Measurements from ENCODE around the gene GARIN5A.
A peak's percentile ranks its signal among the peaks of the same experiment; 100 is the strongest.

GARIN5A gene

DNA sequence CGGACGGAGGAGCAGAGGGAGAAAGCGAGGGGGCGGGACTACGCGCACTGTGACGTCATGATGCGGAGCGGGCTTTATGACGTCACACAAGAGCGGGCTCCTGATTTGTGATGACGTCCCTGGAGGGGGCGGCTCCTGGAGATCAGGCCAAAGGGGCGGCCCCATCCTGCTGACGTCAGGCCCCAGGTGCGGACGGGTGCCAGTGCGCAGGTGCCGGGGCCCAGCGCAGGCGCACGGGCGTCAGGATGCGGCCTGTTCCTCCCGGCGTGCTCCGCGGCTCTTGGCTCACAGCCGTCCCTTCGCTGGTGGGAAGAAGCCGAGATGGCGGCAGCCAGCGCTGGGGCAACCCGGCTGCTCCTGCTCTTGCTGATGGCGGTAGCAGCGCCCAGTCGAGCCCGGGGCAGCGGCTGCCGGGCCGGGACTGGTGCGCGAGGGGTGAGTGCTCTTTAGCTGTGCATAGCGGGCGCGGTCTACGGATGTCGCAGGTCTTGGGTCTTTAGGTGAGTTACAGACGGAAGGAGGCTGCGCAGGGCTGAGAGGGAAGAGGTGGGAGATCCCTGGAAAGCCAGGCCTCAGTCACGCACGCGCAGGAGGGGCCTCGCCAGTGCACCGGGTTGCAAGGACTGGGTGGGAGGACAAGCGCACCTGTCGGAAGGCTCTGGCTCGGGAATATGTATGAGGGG lies at the start of gene GARIN5A, which contains the start of gene EMC10:
Gene GARIN5A, minus strand, starts transcription at position 625 of the 683 bp plus-strand sequence. Its CDS starts 460 bp downstream, at position 165.
Gene EMC10, plus strand, starts transcription at position 284 of the 683 bp plus-strand sequence. Its CDS starts 38 bp downstream, at position 322.
- peak; percentile 100 for DNase-seq (ENCODE audit: low spot score)

DNA sequence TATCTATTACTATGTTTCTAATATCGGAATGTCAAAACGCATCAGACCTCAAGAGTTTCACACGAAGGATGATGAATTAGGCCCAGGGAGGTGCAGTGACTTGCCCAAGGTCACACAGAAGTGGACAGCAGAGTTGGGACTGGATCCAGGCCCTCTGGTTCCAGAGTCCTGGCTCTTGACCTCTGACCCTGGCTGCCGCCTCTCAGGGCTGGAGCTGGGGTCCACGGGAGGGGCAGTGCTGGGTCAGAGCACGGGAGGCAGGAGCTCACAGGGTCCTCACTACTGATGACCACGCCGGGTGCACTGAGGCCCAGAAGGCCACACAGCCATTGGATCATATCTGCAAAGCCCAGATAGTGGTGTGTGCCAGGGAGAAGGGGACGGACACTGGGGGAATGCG lies 46.2 kb upstream of the GARIN5A start:
- no peak for DNase-seq (ENCODE audit: low spot score)

DNA sequence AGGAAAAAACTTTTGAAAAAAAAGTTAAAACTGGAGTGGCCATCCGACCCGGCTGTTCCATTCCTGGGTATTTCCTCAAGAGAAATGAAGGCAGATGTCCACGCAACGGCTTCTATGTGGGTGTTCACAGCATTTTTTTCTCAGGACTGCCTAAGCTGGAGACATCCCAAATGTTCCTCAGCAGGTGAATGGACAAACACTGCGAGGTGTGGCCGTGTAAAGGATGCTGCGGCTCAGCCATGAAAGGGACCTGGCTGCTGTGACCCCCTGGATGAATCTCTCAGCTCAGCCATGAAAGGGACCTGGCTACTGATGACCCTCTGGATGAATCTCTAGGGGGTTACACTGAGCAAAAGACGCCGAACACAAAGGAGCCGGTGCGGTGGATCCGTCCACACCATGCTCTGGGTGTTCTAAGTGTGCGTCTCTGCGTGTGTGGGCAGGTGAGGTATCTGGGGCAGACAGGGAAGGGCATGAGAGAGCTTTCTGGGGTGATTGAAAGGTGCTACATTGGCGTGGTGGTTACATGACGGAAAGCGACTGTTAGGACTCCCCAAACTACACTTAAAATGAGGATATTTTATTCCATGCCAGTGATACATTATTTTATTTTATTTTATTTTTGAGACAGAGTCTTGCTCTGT lies 44.3 kb upstream of the GARIN5A start:
- DNase-seq (ENCODE audit: low spot score) = no peak

DNA sequence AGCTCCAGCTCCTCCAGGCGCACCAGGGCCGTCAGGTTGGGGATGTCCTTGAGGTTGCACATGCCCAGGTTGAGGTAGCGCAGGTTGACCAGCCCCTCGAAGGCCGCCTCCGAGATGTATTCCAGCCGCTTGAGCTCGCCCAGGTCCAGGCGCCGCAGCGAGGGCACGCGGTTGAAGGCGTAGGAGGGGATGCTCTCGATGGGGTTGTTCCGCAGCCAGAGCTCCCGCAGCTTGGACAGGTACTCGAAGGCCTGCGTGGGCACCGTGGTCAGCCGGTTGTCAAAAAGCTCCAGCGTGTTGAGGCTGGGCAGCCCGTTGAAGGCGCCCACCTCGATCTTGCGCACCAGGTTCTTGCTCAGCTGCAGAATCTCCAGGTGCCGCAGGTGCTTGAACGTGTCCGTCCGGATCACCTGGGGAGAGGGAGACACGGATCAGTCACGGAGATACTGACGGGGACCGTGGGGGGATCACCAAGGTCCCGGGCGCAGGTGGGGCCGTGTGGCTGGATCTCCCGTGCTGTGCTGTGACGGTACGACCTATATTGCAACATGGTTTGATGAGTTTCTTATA lies 42.4 kb upstream of the GARIN5A start:
- DNase-seq (ENCODE audit: low spot score) = no peak

DNA sequence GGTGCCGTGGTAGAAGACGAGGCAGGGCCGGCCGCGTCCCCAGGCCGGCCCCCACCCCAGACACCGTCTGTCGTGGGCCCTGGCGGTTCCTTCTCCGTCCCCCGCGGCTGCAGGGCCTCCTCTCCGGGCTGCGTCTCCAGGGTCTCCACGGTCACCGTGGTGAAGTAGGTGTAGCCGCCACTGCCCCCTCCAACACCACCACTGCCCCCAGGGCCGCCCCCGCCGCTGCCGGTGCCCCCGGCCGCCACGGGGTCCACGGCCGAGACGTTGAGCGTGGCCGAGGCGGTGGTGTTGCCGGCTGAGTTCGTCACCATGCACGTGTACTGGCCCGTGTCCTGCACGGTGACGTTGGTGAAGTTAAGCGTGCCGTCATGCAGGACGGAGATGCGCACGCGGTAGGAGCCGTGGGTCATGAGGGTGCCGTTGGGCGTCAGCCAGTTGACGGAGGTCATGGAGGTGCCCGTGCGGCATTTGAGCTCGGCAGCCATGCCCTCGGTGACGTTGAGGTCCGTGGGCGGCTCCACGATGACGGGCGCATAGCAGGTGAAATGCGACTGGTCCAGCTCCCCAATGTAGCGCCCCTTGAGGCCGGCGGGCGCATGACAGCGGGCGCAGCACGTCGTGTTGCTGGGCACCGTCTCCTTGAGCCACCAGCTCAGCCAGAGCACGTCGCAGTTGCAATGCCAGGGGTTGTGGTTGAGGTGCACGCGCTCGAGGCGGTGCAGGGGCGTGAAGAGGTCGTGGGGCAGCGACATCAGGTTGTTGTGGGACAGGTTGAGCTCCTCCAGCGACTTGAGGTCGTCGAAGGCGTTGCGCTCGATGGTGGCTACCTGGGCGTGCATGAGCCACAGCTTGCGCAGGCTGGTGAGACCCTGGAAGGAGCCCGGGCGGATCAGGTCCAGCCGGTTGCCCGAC lies 41.7 kb upstream of the GARIN5A start:
- DNase-seq (ENCODE audit: low spot score) = peak; percentile 71

DNA sequence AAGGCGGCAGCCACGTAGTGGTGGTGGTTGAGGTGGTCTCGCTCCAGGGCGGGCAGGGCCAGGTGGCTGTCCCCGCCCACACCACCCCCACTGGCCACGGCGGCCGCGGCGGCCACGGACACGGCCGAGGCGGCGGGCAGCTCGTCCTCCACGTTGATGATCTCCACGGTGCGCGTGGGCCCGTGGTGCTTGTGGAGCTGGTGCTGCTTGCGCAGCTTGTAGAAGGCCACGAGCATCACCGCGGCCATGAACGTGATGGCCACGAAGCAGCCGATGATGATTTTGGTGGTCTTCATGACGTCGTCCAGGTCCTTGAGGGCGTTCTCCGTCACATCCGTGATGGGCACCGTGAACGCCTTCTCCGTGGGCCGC lies 41.0 kb upstream of the GARIN5A start:
- DNase-seq (ENCODE audit: low spot score) = no peak

DNA sequence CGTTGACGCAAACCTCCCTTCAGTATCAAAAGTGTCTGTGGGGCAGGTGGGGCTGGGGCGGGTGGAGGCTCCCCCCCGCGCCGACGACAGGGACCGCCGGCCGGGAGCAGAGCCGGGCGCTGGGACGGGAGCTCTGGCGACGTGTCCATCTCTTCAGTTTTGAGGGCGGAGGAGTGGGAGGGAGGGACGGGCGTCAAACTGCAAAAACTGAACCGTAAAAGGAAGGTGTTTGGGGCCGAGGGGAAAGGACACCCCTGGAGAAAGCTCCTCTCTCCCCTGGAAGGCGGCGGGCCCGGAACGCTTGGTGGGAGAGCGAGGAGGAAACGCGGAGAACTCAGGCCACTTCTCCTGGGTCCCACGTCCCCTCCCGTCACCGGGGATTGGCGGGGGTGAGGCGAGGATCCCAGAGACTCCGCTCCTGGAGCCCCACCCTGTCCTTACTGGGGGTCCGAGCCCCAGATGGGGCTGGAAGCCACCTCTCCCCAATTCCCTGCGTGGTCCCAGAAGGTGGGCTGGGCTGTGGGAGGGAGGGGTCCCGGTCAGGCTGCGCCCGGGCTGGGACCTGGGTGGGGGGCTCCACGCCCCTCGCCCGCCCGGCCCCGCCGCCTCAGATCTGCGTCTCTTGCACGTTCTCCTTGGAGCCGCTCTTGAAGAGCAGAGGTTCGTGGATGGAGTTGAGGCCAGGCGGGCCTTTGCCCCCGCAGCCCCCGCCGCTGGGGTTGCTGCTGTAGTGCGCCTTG lies 40.5 kb upstream of the GARIN5A start:
- no peak for DNase-seq (ENCODE audit: low spot score)

DNA sequence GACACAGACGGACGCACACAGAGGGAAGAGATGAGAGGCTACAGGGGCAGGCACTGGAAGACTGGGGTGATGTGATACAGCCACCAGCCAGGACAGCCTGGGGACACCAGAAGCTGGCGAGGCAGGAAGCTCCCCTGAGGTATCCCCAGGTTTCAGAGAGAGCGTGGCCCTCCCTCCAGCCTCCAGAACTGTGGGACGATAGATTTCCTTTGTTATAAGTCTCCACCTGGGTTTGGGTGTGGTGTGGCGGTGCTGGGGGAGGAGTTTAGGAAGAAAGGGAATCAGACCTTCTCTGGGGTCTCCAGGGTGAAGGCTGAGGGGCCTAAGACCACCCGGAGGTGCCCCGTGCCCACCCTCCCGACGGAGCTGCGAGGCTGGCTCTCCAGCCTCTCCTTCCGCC lies 39.8 kb upstream of the GARIN5A start:
- DNase-seq (ENCODE audit: low spot score) = no peak

DNA sequence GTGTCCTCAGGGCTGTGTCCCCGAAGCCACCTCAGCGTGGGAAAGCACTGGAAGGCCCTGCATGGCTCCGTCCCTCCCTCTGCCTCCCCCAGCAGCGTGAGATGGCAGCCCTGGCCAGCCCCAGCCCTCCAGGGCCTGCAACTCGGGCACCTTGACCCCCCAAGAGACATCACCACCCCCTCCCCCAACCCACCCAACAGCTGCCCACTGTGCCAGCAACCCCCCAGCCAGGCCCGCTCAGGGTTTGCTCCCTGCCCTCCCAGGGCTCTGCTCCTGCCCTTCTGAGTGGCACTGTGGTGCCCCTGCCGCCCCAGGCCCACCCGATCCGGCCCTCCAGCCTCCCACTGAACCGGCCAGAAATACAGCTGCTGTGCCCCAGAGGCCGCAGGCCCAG lies 38.5 kb upstream of the GARIN5A start:
- DNase-seq (ENCODE audit: low spot score) = no peak

DNA sequence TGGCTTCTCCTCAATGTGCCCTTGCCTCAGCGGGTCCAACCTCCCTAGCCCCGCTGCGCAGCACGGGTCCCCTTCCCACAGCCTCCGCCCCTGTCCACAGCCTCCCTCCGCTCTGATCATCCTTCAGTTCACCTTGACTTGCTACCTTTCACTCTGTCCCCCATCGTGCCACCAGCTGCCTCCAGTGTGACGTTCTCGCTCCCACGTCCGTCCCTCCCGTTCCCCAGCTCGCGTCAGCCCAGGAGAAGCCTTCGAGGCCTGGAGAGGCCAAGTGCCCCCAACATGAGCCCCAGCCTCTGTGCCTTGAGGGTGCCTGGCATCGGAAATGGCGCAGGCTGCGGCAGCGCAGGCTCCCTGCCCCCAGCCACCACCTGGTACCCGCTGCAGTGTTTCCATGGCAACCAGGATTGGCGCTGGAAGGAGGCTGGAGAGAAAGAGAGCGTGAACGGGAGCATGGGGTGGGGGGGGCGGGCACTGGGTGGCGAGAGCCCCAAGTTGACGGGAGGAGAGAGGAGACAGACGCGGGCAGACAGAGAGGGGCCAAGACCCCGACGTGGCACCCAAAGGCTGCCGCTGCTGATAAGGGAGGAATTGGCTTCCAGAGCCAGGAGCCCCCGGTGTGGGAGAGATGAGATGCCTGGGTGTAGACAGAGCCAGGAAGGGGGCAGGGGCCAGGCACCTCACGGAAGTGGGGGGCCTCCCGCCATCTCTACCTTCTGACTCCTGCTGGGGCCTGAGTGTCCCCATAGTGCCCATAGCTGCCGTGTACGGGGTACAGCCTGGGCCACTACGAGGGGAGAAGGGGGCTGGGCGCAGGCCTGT lies 37.9 kb upstream of the GARIN5A start:
- DNase-seq (ENCODE audit: low spot score) = no peak

DNA sequence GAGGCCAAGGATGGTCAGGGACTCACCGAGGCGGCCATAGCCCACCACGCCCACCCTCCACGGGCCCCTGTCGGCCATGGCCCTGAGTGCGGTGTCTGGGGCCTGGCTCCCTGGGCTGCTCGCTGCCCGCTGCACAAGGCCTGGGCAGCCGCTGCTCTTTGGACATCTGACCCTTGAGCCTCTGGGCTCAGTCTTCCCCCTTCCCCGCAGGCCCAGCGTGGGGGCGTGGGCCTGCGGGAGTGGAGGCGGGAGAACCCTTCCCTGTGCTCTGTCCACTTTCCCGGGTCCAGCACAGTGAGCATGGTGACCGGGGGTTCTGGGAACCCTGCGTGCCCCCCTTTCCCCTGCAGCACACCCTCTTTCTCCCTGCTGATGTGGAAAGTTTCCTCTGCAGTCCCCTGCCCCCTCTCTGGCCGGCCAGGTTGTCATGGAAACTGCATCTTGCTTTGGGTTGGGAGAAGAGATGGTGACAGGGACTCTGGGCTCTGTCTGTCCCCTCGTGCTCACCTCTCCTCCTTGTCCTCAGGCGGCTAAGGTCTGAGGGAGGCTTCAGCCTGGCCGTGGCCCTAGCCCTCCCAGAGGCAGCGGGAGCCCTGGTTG lies 37.2 kb upstream of the GARIN5A start, which contains the start of gene ASPDH:
Gene ASPDH, minus strand, starts transcription at position 168 of the 600 bp plus-strand sequence. Its CDS starts 90 bp downstream, at position 78.
- no peak for DNase-seq (ENCODE audit: low spot score)

DNA sequence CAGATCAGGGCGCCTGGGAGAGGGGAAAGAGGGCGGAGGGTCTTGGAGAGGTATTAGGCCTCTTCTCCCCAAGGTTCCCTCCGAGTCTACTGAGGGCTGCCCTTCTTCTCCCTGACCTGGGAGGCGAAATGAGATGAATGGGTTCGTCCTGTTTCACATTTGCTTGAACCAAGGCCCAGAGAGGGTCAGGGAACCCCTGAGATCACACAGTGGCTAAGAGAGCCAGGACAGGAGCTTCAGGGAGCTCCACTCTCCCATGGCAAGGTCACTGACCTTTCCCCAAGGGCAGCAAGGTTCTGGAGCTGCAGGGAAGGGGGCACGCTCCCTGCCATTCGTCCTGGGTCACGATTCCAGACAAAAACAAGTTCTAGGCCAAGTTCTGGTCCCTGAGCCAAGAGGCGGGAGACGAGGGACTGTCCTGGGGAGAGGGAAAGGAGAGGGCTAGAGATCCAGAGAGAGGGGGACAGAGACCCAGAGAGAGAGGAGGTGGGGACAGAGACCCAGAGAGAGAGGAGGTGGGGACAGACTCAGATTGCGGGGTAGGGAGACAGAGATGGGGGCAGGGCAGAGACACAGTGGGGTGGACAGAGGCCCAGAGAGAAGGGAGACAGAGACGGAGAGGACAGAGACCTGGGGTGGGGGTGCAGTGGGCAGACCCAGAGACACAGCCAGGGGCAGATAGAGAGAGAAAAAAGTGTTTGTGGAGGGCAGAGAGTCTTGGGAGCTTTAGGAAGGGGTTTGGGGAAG lies 36.5 kb upstream of the GARIN5A start:
- DNase-seq (ENCODE audit: low spot score) = no peak

DNA sequence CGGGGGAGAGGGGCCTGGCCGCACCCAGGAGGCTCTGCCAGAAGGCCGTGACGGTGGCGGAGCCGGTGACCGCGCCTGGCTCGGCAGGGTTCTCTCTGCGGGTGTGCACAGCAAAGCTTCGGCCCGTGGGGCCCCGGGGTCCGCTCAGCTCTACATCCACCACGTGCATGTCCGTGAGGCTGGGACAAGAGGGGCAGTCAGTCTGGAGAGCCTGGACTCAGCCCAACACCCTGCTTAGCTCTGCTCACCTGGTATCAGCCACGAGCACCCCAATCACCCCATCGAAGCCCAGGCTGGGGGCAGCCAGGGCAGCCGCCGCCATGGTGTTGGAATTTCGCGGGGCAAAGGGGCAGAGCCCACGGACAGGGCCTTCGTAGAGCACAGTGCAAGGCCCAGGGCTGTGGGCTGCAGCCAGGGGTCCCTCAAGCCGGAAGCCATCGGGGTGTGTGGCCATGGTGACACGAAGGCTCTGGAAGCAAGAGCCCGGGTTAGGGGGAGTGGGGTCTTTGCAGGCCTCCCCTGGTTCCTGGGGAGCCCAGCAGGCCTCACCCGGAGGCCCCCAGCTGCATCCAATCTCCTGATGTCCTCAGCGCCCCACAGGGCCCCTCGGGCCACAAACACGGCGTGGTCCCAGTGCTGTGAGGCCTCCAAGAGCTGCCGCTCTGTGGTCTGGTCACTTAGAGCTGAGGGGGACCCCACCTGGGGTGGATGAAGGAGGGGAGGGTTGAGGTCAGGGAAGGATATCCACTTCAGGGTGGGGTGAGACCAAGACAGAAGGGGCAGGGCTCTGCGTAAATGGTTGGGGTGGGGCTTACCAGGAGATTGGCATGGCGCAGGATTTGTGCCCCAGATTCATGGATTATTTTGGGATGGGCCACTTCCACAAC lies 35.7 kb upstream of the GARIN5A start:
- no peak for DNase-seq (ENCODE audit: low spot score)

DNA sequence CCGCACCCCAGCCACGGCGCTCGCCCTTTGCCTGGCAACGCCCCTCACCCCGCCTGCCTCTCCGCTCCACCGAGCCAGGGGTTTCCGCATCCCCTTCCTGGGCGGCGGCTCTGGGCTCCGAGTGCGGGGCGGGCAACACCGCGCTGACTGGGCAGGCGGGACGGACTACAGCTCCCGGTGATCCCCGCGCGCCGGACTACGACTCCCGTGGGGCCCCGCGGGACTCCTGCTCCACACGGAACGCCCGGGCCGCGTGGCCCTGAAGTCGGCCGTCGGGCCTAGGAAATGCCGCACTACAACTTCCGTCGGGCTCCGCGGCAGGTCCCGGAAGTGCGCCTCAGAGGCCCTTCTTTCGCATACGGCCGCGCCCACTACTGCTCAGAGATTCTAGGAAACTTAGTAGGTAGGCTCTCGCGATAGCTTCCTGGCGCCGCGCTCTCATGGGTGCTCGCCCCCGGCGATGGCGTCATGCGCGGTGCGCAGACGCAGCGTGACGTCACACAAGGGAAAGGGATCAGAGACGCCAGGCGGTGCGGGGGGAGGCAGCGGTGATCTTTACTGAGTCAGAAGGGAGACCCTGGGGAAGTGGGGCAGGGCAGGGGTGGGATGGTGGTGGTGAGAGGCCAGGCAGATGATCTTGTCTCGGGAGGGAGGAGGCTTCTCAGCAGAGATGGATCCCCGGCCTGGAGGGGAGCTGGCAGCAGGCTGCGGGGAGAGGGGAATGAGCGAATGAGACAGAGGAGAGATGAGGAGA lies 34.6 kb upstream of the GARIN5A start, which contains the start of gene JOSD2:
Gene JOSD2, minus strand, starts transcription at position 123 of the 754 bp plus-strand sequence. CDS start 760 bp downstream, outside the sequence.
- peak; percentile 96 for DNase-seq (ENCODE audit: low spot score)

DNA sequence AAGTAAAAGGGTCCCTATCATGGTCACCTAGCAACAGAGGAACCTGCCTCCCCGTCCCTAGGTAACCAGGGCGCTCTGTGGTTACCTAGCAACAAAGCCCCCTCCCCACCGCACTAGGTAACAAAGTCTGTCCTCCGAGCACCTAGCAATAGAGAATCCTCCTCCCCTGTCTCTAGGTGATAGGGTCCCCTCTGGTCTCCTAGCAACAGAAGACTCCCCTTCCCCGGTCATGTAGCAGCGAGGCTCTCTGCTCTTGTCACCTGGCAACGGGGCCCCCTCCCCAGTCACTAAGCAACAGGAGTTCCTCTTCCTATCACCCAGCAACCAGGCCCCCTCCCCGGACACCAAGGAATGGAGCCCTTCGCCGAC lies 34.0 kb upstream of the GARIN5A start:
- peak; percentile 77 for DNase-seq (ENCODE audit: low spot score)

DNA sequence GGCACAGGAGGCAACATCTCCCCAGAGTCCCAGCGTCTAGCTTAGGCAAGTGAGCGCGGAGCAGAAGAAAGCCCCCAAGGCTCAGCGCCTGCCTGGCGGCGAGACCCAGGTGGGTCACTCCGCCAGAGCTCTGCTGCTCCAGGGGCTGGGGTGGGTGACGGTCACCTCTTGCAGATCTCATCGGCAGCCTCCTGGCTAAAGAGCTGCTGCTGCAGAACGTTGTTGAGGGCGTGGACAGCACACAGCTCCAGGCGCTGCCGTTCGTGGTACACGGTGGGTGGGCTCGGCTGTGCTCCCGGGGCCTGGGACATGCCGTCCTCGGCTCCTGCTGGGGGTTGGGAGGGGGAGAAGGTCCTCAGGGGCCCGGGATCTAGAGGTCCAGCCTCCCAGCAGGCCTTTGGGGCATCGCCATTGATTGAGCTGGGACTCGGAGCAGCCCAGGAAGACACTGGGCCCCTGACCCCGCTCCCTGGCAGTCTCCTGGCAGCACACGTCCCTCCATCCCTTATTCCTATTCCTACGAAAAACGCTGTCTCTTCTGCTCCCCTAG lies 33.5 kb upstream of the GARIN5A start:
- no peak for DNase-seq (ENCODE audit: low spot score)

DNA sequence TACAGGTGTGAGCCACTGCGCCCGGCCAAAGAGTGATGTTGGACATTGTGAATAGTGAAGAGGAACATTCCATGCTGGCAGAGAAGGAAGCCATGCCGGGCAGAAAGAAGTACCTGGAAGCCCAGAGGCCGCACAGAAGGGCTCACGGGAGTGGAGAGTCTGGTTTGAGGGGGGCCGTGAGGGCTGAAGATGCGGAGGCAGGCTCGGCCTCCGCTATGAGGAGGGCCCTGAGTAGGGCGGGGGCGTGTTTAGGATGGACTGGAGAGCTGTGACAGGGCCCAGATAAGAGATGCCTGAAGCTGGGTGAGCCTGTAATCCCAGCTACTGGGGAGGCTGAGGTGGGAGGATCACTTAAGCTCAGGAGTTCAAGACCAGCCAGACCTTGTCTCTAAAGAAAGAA lies 32.7 kb upstream of the GARIN5A start:
- no peak for DNase-seq (ENCODE audit: low spot score)

Data from iPS-NIHi11 (cell line).